Keratinocyte (primary cell): ENCODE data around the gene APLF. TPM values are rescaled to one million over a fixed set of nuclear protein-coding genes. Genes with fewer than 3 reads are reported as not detected.

Experiments used
- DNase-seq: peaks from one replicate; pipeline ENCODE4 v3.0.0-alpha.2; 2011; ENCODE audit warnings: low read depth, missing footprints, low spot score
- FAIRE-seq: peaks from 2 replicates; lab custom pipeline; 2011; peaks lifted over from hg19 to GRCh38; lab: Jason Lieb, UNC
- H2AFZ ChIP-seq: 2 replicates; pipeline ENCODE4 v1.6.0; 2012; ENCODE audit warnings: low read length, control low read depth, inconsistent platforms; ENCODE audit not compliant: control insufficient read depth
- H3K27ac ChIP-seq: 2 replicates; pipeline ENCODE4 v1.5.1; 2011; ENCODE audit warnings: low read length; ENCODE audit not compliant: control insufficient read depth, insufficient read depth
- H3K27me3 ChIP-seq: 3 replicates; pipeline ENCODE4 v1.6.0; 2011; ENCODE audit warnings: low read length; ENCODE audit not compliant: control insufficient read depth, insufficient read depth; ENCODE audit errors: extremely low read depth
- H3K36me3 ChIP-seq, 2 experiments: 2 replicates in 1 of 2; 3 replicates in 1 of 2; pipeline ENCODE4 v1.5.1; 2011; ENCODE audit warnings: low read length in 2 of 2, mild to moderate bottlenecking in 1 of 2; ENCODE audit not compliant: control insufficient read depth in 2 of 2, insufficient read depth in 2 of 2; ENCODE audit errors: extremely low read depth in 1 of 2
- H3K4me1 ChIP-seq: 3 replicates; pipeline ENCODE4 v1.5.1; 2011; ENCODE audit warnings: low read length; ENCODE audit not compliant: control insufficient read depth, insufficient read depth; ENCODE audit errors: extremely low read depth
- H3K4me2 ChIP-seq: 3 replicates; pipeline ENCODE4 v1.6.0; 2011; ENCODE audit warnings: low read depth, low read length; ENCODE audit not compliant: control insufficient read depth, insufficient read depth; ENCODE audit errors: extremely low read depth
- H3K4me3 ChIP-seq, 3 experiments: fragments of 200-600 bp in 1 of 3; sonication (generic) in 1 of 3; 2 replicates in 2 of 3; 3 replicates in 1 of 3; pipeline ENCODE4 v1.5.1; 2011 to 2016; ENCODE audit warnings: low read length in 3 of 3, mild to moderate bottlenecking in 3 of 3, control low read depth in 2 of 3, inconsistent platforms in 1 of 3, low read depth in 1 of 3, mixed read lengths in 1 of 3, mixed run types in 1 of 3, moderate library complexity in 1 of 3; ENCODE audit not compliant: control insufficient read depth in 2 of 3, insufficient read depth in 2 of 3; ENCODE audit errors: extremely low read depth in 1 of 3
- H3K79me2 ChIP-seq: 2 replicates; pipeline ENCODE4 v1.6.0; 2012; ENCODE audit warnings: low read length; ENCODE audit not compliant: control insufficient read depth, insufficient read depth
- H3K9ac ChIP-seq: 3 replicates; pipeline ENCODE4 v1.6.0; 2011; ENCODE audit warnings: low read length; ENCODE audit not compliant: control insufficient read depth, insufficient read depth; ENCODE audit errors: extremely low read depth
- H3K9me1 ChIP-seq: 3 replicates; pipeline ENCODE4 v1.6.0; 2011; ENCODE audit warnings: low read length; ENCODE audit not compliant: control insufficient read depth, insufficient read depth; ENCODE audit errors: extremely low read depth
- H3K9me3 ChIP-seq: 2 replicates; pipeline ENCODE4 v1.5.1; 2012; ENCODE audit warnings: low read depth, low read length; ENCODE audit not compliant: control insufficient read depth
- H4K20me1 ChIP-seq: 3 replicates; pipeline ENCODE4 v1.6.0; 2011; ENCODE audit warnings: low read length; ENCODE audit not compliant: control insufficient read depth, insufficient read depth; ENCODE audit errors: extremely low read depth
- EZH2 ChIP-seq: IDR thresholded peaks from one replicate; pipeline ENCODE4 v1.6.1; 2012; ENCODE audit warnings: inconsistent platforms, mild to moderate bottlenecking, low read length, moderate library complexity
- dilution Hi-C: fragments of 300-500 bp; cut with MboI; formaldehyde crosslinking; loops from one replicate; pipeline ENCODE4 v1.7.0; 2020; ENCODE audit warnings: low sequenced_read_pairs; ENCODE audit not compliant: extremely low pct_ligation_motif_present
- polyA plus RNA-seq, 5 experiments: library from polyadenylated mRNA; depleted of rRNA in 3 of 5; stranded (reverse) in 3 of 5; stranded (forward) in 1 of 5; unstranded in 1 of 5; fragments of >200 nt; gene quantifications; 1 replicate in 1 of 5; 2 replicates in 3 of 5; 3 replicates in 1 of 5; pipeline versions ENCODE4 v1.2.1 to v1.2.3, GENCODE V29; 2011 to 2012; ENCODE audit warnings: missing spikeins in 2 of 5, low read depth in 1 of 5, low replicate concordance in 1 of 5
- TF ChIP-seq, protein P1 (sequence below), 3 experiments: IDR thresholded peaks in 1 of 3; conservative IDR thresholded peaks in 1 of 3; optimal IDR thresholded peaks in 1 of 3; 2 replicates in 2 of 3; 3 replicates in 1 of 3; pipeline versions ENCODE3 to v1.5.1; 2011; ENCODE audit warnings: low read length in 3 of 3, mild to moderate bottlenecking in 3 of 3, moderate library complexity in 2 of 3, control low read depth in 1 of 3, inconsistent platforms in 1 of 3; ENCODE audit not compliant: insufficient read depth in 2 of 3; ENCODE audit errors: extremely low read depth in 1 of 3

Gene APLF
- polyA plus RNA-seq, 1 donor (not counting 4 experiments of a cell fraction or from before 2014, with no cell fraction given): 3.0 TPM

DNA sequence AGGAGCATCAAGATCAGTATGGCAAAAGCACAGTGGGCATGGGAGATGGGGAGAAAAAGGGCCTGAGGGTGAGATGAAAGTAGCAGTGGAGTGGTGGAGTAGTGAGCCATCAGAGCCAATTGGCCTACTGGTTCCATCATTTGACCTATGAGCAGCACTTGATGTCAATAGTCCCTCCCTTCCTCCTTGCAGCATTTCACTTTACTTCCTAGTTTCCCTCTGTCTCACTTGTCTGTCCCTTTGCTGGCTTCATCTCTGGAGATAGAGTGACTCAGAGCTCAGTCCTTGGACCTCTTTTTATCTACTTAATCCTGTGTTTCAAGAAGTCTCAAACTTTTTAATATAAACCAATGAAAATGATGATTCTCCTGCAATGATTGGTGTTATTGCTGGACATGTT is 32.4 kb upstream of the APLF start:
- dilution Hi-C loops: no loop called here

DNA sequence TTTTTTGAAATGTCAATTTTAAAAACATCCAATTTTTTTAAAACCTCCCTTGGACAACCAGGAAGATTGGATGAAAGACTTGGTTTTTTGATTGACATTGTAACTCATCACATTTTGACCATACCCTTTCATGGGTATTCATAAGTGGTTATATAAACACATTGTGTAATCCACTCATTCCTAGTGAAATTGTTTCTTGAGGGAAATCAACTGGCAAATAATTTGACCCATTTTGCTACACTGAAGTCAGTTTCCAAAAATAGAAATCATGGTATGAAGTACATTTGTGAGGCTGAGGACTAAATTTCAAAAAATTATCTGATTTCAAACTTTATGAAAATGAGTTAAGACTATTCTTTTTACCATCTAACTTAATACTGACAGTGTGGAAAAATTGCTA is 31.8 kb upstream of the APLF start:
- dilution Hi-C loops: no loop called here
- DNase-seq (no peak), FAIRE-seq (no peak)
- TF ChIP-seq EZH2: no peak
- no peak overlapping the region for H2AFZ ChIP-seq
- no peaks in the 10 kb centered on the region for H3K4me1 ChIP-seq
- no peaks in the 10 kb centered on the region for H3K27me3 ChIP-seq
- no peak overlapping the region for H3K9ac ChIP-seq
- H3K36me3 ChIP-seq: no peaks in the 10 kb centered on the region
- H3K4me2 ChIP-seq: no peak overlapping the region
- no peaks in the 10 kb centered on the region for H3K79me2 ChIP-seq
- no peaks in the 10 kb centered on the region for H3K9me1 ChIP-seq
- no peaks in the 10 kb centered on the region for H4K20me1 ChIP-seq
- no peak overlapping the region for H3K27ac ChIP-seq
- H3K4me3 ChIP-seq: no peak overlapping the region
- H3K9me3 ChIP-seq: no peaks in the 10 kb centered on the region

More for the DNA sequence above, 32.4 kb upstream of the APLF start:
- Histone ChIP-seq H2AFZ (no peak overlapping the region), H3K9me3 (no peaks in the 10 kb centered on the region), H3K27ac (no peak overlapping the region), H3K4me1 (no peaks in the 10 kb centered on the region), H3K27me3 (no peaks in the 10 kb centered on the region), H4K20me1 (no peaks in the 10 kb centered on the region), H3K79me2 (no peaks in the 10 kb centered on the region), H3K36me3 (no peaks in the 10 kb centered on the region), H3K4me3 (no peak overlapping the region), H3K9me1 (no peaks in the 10 kb centered on the region), H3K9ac (no peak overlapping the region), H3K4me2 (no peak overlapping the region)
- TF ChIP-seq, protein P1, sequence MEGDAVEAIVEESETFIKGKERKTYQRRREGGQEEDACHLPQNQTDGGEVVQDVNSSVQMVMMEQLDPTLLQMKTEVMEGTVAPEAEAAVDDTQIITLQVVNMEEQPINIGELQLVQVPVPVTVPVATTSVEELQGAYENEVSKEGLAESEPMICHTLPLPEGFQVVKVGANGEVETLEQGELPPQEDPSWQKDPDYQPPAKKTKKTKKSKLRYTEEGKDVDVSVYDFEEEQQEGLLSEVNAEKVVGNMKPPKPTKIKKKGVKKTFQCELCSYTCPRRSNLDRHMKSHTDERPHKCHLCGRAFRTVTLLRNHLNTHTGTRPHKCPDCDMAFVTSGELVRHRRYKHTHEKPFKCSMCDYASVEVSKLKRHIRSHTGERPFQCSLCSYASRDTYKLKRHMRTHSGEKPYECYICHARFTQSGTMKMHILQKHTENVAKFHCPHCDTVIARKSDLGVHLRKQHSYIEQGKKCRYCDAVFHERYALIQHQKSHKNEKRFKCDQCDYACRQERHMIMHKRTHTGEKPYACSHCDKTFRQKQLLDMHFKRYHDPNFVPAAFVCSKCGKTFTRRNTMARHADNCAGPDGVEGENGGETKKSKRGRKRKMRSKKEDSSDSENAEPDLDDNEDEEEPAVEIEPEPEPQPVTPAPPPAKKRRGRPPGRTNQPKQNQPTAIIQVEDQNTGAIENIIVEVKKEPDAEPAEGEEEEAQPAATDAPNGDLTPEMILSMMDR (optimal IDR thresholded peaks at IDR 0.05 in 1 of 3, IDR thresholded peaks at IDR 0.05 in 1 of 3, conservative IDR thresholded peaks at IDR 0.05 in 1 of 3; ENCODE audit: extremely low read depth in 1 of 3, insufficient read depth in 2 of 3, low read length in 3 of 3): no peak
- TF ChIP-seq EZH2: no peak
- no peak for FAIRE-seq
- no peak for DNase-seq

DNA sequence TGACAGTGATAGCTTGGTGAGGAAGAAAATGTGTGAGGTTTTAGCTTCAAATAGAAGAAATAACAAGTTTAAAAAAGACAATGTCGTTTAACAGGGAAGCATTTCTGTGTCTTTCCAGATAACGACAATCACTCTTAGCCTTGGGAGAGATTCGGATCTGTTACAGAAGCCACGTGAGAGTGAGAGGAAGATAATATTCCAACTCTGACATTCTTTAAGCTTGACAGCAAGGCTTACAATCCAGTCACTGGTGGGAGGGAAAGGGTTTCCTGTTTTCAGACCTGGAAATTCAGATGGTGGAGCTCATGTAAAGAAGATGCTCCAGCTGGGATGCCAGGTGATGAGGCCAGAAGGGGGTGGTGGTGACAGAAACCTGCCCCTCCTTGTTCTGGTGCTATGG is 31.1 kb upstream of the APLF start:
- no peaks in the 10 kb centered on the region for H3K36me3 ChIP-seq
- H3K4me3 ChIP-seq: no peak overlapping the region
- H3K4me2 ChIP-seq: no peak overlapping the region
- dilution Hi-C loops: no loop called here
- no peaks in the 10 kb centered on the region for H3K79me2 ChIP-seq
- TF ChIP-seq, protein P1 (optimal IDR thresholded peaks at IDR 0.05 in 1 of 3, IDR thresholded peaks at IDR 0.05 in 1 of 3, conservative IDR thresholded peaks at IDR 0.05 in 1 of 3; ENCODE audit: extremely low read depth in 1 of 3, insufficient read depth in 2 of 3, low read length in 3 of 3): no peak
- TF ChIP-seq EZH2: no peak
- no peak for DNase-seq
- H3K9me3 ChIP-seq: no peaks in the 10 kb centered on the region
- H2AFZ ChIP-seq: no peak overlapping the region
- H3K4me1 ChIP-seq: no peaks in the 10 kb centered on the region
- H3K27me3 ChIP-seq: no peaks in the 10 kb centered on the region
- no peak overlapping the region for H3K9ac ChIP-seq
- no peaks in the 10 kb centered on the region for H3K9me1 ChIP-seq
- FAIRE-seq: no peak
- no peak overlapping the region for H3K27ac ChIP-seq
- no peaks in the 10 kb centered on the region for H4K20me1 ChIP-seq
